ENCODE results near the gene OR52I2. TPM values are rescaled to one million over a fixed set of nuclear protein-coding genes. Genes with fewer than 3 reads are reported as not detected.

OR52I2 gene
- total RNA-seq, 1 experiment from 2014 or later: not detected

DNA sequence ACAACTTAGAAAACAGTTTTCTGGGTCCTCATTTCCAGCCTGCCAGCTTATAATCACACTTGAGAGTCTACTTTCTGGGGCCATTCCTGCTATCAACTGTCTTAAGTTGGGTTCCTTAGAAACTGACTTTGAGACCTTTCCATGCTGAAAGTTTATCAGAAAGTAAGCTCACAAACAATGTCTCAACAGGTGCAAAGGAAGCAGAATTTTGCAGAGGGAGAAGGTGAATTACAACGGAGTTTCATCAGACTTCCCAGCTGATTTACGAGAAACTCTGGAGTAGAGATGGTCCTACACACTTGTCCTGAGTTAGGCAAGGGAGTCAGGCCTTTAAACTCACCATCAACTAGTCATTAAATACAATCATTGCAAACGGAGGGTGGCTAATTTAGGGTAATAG is 4.7 kb upstream of the OR52I2 start:
- TF ChIP-seq, protein P1, sequence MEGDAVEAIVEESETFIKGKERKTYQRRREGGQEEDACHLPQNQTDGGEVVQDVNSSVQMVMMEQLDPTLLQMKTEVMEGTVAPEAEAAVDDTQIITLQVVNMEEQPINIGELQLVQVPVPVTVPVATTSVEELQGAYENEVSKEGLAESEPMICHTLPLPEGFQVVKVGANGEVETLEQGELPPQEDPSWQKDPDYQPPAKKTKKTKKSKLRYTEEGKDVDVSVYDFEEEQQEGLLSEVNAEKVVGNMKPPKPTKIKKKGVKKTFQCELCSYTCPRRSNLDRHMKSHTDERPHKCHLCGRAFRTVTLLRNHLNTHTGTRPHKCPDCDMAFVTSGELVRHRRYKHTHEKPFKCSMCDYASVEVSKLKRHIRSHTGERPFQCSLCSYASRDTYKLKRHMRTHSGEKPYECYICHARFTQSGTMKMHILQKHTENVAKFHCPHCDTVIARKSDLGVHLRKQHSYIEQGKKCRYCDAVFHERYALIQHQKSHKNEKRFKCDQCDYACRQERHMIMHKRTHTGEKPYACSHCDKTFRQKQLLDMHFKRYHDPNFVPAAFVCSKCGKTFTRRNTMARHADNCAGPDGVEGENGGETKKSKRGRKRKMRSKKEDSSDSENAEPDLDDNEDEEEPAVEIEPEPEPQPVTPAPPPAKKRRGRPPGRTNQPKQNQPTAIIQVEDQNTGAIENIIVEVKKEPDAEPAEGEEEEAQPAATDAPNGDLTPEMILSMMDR (IDR thresholded peaks at IDR 0.05; ENCODE audit: insufficient read depth in 1 of 2, low read depth in 1 of 2, low read length in 1 of 2, severe bottlenecking in 1 of 2, unreplicated experiment in 1 of 2): no peak
- Histone ChIP-seq H3K9me3 (no peaks in the 10 kb centered on the region), H3K4me1 (no peaks in the 10 kb centered on the region), H3K4me3 (ENCODE audit: low read depth, low read length) (no peak overlapping the region), H3K27me3 (replicated peaks; ENCODE audit: control insufficient read depth, insufficient read depth, low read length) (no peaks in the 10 kb centered on the region), H3K36me3 (ENCODE audit: control insufficient read depth, insufficient read depth, low read length) (no peaks in the 10 kb centered on the region)
- Mint-ChIP-seq H3K36me3 (ENCODE audit: insufficient read depth, unreplicated experiment) (no peaks in the 10 kb centered on the region), H3K4me3 (ENCODE audit: unreplicated experiment) (no peak overlapping the region), H3K4me1 (ENCODE audit: low read depth, unreplicated experiment) (no peaks in the 10 kb centered on the region), H3K27ac (ENCODE audit: unreplicated experiment) (no peak overlapping the region), H3K9me3 (ENCODE audit: unreplicated experiment) (no peaks in the 10 kb centered on the region), H3K27me3 (ENCODE audit: insufficient read depth, unreplicated experiment) (peaks cover 8% of the 10 kb centered on the region)
- DNase-seq: no peak
- intact Hi-C loops (cut with micrococcal nuclease; ENCODE audit: unreplicated experiment): no loop called here
- BruUV-seq (replicated peaks): no TSS peak
- ChIA-PET CTCF (no interaction called here), POLR2A (no interaction called here)

DNA sequence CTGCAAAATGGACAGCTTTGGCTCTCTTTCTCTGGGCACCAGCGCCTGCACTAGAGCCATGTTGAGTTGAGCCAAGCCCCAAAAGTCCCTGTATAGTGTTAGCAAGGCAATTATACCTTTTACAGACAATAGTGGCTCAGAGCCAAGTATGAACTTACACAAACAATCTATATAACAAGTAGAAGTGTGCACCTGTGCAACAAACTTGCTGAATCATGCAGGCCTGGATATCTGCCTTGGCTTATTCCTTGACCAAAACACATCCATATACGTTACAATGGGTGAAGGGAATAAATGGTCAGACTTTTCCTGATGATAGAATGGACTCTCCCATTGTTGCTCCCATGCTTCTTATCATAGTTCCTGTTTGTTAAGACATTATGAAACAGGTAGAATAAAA is 3.8 kb upstream of the OR52I2 start:
- Histone ChIP-seq H3K4me1 (no peaks in the 10 kb centered on the region), H3K4me3 (ENCODE audit: low read depth, low read length) (no peak overlapping the region), H3K36me3 (ENCODE audit: control insufficient read depth, insufficient read depth, low read length) (no peaks in the 10 kb centered on the region), H3K27me3 (replicated peaks; ENCODE audit: control insufficient read depth, insufficient read depth, low read length) (no peaks in the 10 kb centered on the region), H3K9me3 (no peaks in the 10 kb centered on the region)
- peaks cover 10% of the 10 kb centered on the region for H3K27me3 Mint-ChIP-seq (ENCODE audit: insufficient read depth, unreplicated experiment)
- no peak overlapping the region for H3K4me3 Mint-ChIP-seq (ENCODE audit: unreplicated experiment)
- no peak overlapping the region for H3K27ac Mint-ChIP-seq (ENCODE audit: unreplicated experiment)
- intact Hi-C loops (cut with micrococcal nuclease; ENCODE audit: unreplicated experiment): no loop called here
- no TSS peak for BruUV-seq (replicated peaks)
- H3K4me1 Mint-ChIP-seq (ENCODE audit: low read depth, unreplicated experiment): no peaks in the 10 kb centered on the region
- H3K9me3 Mint-ChIP-seq (ENCODE audit: unreplicated experiment): no peaks in the 10 kb centered on the region
- no peak for DNase-seq
- H3K36me3 Mint-ChIP-seq (ENCODE audit: insufficient read depth, unreplicated experiment): no peaks in the 10 kb centered on the region
- TF ChIP-seq, protein P1 (IDR thresholded peaks at IDR 0.05; ENCODE audit: insufficient read depth in 1 of 2, low read depth in 1 of 2, low read length in 1 of 2, severe bottlenecking in 1 of 2, unreplicated experiment in 1 of 2): no peak
- CTCF ChIA-PET: no interaction called here
- POLR2A ChIA-PET: no interaction called here

DNA sequence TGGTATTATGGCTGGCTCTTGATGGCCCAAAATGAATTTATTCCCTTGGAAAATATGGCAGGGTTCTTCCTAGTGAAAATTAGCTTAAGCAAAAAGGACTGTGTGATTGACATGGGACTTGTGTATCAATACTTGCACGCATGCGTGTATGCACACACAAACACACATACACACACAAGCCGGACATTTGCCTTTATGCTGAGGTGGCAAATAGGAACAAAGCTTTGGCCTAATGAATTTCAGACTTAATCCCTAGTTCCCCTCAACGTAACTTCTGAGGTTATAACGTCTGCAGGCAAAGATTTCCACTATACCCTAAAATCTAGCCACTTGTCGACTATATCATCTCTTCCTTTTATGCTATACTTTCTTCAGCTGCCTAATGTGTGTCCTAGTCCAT is 2.9 kb upstream of the OR52I2 start:
- no peaks in the 10 kb centered on the region for H3K27me3 ChIP-seq (replicated peaks; ENCODE audit: control insufficient read depth, insufficient read depth, low read length)
- H3K36me3 Mint-ChIP-seq (ENCODE audit: insufficient read depth, unreplicated experiment): no peaks in the 10 kb centered on the region

More for the DNA sequence above, 2.9 kb upstream of the OR52I2 start:
- Mint-ChIP-seq H3K27me3 (ENCODE audit: insufficient read depth, unreplicated experiment) (peaks cover 12% of the 10 kb centered on the region), H3K4me1 (ENCODE audit: low read depth, unreplicated experiment) (no peaks in the 10 kb centered on the region), H3K4me3 (ENCODE audit: unreplicated experiment) (no peak overlapping the region), H3K9me3 (ENCODE audit: unreplicated experiment) (no peaks in the 10 kb centered on the region), H3K27ac (ENCODE audit: unreplicated experiment) (no peak overlapping the region)
- intact Hi-C loops (cut with micrococcal nuclease; ENCODE audit: unreplicated experiment): no loop called here
- Histone ChIP-seq H3K36me3 (ENCODE audit: control insufficient read depth, insufficient read depth, low read length) (no peaks in the 10 kb centered on the region), H3K4me1 (no peaks in the 10 kb centered on the region), H3K4me3 (ENCODE audit: low read depth, low read length) (no peak overlapping the region), H3K9me3 (no peaks in the 10 kb centered on the region)
- no TSS peak for BruUV-seq (replicated peaks)
- TF ChIP-seq, protein P1 (IDR thresholded peaks at IDR 0.05; ENCODE audit: insufficient read depth in 1 of 2, low read depth in 1 of 2, low read length in 1 of 2, severe bottlenecking in 1 of 2, unreplicated experiment in 1 of 2): no peak
- CTCF ChIA-PET: no interaction called here
- DNase-seq: no peak
- POLR2A ChIA-PET: no interaction called here

All from Caco-2 (cell line).